ENCODE data around the gene IQSEC2.

DNA sequence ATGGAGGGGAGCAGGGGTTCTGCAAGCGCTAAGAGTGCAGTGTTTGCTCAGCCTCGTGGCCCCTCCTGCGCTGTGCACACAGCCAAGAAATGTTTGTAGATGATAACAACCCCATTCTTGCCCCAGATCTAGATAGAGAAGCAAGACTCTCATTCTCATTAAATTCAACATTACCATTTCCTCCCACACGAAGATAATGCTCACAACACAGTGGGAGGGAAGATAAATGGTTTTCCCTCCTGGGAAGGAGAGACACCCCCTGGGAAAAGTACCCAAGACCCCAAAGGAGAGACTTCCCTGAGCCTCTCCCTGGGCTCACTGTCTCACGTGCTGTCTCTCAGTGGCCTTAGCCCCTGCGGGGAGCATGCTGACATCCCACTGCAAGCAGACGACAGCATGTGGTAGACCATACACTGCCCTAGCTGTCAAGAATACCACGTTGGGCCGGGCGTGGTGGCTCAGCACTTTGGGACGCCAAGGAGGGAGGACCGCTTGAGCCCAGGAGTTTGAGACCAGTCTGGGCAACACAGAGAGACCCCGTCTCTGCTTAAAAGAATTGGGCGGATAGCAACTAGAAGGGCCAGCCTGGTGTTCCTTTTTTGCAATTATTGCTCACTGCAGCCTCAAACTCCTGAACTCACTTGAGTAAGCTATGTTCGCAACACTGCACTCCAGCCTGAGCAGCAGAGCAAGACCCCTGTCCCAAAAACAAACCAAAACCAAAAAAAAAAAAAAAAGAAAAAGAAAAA lies 34.9 kb upstream of the IQSEC2 start:
- TF ChIP-seq, protein P1, sequence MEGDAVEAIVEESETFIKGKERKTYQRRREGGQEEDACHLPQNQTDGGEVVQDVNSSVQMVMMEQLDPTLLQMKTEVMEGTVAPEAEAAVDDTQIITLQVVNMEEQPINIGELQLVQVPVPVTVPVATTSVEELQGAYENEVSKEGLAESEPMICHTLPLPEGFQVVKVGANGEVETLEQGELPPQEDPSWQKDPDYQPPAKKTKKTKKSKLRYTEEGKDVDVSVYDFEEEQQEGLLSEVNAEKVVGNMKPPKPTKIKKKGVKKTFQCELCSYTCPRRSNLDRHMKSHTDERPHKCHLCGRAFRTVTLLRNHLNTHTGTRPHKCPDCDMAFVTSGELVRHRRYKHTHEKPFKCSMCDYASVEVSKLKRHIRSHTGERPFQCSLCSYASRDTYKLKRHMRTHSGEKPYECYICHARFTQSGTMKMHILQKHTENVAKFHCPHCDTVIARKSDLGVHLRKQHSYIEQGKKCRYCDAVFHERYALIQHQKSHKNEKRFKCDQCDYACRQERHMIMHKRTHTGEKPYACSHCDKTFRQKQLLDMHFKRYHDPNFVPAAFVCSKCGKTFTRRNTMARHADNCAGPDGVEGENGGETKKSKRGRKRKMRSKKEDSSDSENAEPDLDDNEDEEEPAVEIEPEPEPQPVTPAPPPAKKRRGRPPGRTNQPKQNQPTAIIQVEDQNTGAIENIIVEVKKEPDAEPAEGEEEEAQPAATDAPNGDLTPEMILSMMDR (IDR thresholded peaks at IDR 0.05; ENCODE audit: insufficient read depth, low read length): no peak
- no peak for TF ChIP-seq POLR2AphosphoS5 (IDR thresholded peaks at IDR 0.05; ENCODE audit: low read depth)
- no peak for TF ChIP-seq GABPA (IDR thresholded peaks at IDR 0.05; ENCODE audit: low read depth)
- TF ChIP-seq, protein P2, sequence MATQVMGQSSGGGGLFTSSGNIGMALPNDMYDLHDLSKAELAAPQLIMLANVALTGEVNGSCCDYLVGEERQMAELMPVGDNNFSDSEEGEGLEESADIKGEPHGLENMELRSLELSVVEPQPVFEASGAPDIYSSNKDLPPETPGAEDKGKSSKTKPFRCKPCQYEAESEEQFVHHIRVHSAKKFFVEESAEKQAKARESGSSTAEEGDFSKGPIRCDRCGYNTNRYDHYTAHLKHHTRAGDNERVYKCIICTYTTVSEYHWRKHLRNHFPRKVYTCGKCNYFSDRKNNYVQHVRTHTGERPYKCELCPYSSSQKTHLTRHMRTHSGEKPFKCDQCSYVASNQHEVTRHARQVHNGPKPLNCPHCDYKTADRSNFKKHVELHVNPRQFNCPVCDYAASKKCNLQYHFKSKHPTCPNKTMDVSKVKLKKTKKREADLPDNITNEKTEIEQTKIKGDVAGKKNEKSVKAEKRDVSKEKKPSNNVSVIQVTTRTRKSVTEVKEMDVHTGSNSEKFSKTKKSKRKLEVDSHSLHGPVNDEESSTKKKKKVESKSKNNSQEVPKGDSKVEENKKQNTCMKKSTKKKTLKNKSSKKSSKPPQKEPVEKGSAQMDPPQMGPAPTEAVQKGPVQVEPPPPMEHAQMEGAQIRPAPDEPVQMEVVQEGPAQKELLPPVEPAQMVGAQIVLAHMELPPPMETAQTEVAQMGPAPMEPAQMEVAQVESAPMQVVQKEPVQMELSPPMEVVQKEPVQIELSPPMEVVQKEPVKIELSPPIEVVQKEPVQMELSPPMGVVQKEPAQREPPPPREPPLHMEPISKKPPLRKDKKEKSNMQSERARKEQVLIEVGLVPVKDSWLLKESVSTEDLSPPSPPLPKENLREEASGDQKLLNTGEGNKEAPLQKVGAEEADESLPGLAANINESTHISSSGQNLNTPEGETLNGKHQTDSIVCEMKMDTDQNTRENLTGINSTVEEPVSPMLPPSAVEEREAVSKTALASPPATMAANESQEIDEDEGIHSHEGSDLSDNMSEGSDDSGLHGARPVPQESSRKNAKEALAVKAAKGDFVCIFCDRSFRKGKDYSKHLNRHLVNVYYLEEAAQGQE (IDR thresholded peaks at IDR 0.05; ENCODE audit: insufficient replicate concordance, low read depth): no peak

Measured in HL-60 (cell line).